GM21786 (cell line): ENCODE results near the gene H3-3A.

Experiments
- ATAC-seq: cut with Tn5 transposase; IDR thresholded peaks from one replicate; pipeline ENCODE4 v1.9.1; 2021; ENCODE audit not compliant: unreplicated experiment

Gene H3-3A

DNA sequence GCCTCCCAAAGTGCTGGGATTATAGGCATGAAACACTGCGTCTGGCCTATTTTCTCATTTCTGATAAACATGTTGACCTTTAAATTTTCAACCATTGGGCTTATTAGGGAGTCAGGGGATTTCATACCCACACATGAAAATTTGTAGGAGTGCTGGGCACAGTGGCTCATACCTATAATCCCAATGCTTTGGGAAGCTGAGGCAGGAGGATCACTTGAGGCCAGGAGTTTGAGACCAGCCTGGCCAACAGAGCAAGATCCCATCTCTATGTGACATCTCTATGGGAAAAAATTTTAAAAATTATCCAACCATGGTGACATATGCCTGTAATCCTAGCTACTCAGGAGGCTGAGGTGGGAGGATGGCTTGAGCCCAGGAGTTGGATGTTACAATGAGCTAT, 10.5 kb upstream of the H3-3A start:
- no peak for ATAC-seq

DNA sequence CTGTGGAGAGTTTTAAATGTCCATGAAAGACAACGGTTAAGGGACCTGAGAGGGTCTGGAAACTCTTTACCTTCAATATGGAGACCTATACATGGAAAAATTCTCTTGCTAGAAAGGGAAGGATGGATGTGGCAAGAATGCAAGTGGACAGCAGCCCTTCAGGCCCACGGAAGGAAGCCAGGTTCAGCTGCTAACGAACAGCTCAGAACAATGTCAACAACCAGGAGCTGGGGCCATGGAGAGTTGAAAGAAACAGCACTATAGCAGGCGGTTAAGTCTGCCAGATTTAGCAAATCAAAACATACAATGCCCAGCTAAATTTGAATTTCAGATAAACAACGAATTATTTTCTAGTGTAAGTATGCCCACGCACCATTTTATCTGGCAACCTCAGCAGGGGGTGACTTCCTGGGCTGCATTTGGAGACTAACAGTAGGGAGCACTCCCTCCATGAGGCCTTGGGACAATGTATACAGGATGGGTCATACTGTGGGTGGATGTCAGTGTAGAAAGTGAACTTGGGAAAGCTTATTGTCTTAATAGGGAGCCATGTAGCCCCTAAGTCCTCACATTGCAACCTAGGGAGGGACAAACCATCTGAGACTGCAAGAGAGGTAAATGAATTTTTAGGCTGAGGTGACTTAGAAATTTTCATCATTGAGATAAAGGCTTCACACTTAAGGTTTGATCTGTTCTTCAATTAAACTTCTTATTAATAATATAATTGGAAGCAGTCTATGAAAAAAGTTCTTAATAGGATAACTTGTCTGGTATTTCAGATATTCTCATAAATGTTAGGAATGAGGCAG, 7.8 kb upstream of the H3-3A start:
- no peak for ATAC-seq

DNA sequence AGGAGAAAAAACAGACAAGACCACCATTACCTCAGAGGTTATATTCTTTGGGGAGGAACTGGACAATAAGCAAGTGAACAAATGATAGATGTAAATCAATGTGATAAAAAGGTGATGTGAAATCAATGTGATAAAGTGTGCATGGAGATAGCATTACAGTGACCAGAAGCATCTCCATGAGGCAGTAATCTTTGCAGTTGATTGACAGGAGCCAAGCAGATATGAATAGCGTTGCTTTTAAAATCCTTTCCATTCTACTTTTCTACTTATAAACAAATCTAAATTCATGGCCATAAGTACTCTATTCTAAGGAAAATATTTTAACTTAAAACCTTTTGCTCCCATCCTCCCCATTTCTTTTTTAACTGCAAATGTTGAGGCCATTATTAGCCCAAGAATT, 2.8 kb upstream of the H3-3A start:
- ATAC-seq = no peak

- no peak for ATAC-seq
Measured at GRCh38 chr1:226060427-226060826, 2.1 kb upstream of the H3-3A start.

DNA sequence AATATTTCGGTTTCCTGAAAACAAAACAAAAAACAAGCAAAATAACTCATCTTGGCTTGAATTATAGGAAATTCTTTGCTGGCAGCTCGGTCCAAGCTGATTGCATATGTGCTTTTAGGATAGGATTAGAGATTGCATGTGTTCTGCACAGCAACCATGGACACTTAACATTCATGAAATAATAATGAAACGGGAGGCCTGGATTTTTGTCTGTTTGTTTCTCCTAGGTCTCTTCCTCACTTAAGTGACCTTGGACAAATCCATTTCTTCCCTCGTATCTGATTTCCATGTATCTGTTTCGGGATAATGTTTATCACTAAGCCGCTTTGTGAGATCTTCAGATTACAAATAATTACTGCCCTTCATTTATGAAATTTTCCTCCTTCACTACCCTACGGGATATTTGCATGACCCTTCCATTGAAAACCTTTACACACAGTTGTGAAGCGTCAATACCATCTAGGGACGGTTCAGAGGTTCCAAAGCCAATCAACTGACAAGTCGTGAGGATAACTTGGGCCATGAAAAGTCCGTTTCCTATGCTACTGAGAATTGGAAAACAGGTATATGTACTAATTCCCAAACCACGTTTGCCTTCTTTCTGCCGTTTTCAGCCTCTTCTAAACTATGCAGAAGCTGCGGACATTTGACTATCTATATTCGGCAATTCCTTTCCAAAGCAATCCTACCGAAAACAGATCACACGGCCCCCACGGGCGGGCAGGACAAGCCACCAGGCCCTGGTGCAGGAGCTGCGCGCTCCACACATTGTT, 1.3 kb upstream of the H3-3A start:
- no peak for ATAC-seq

DNA sequence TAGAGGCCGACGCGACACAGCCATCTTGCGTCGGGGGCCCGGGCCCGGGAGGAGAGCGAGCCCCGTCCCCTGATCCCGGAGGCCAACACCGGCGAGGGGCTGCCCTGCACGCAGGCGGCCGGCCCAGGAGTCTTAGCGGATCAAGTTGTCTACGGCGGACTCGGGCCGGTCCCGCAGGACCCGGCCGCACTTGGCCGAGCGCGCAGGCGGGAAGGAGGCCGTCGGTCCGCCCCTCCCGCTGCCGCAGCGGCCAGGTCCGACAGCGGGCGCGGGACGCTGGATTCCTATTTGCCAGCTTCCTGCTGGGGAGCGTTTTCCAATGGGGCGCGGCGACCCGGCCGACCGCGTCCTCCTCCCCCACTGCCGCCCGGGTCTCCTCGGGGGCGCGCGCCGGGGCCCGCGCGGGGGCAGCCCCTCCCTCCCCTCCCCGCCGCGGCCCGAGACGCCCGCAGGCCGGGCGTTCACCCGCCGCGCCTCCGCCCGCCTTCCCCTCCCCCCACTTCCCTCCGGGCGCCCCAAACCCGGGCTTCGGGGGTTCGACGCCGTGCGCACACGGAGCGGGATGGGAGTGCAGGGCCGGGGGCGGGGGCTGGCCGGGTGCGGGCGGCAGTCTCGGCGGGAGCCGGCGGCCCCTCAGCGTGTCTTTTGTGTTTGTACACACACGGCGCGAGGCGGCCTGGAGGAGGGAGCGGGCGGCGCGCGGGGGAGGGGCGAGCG, 517 bp upstream of the H3-3A start:
- ATAC-seq = peak; percentile 29

DNA sequence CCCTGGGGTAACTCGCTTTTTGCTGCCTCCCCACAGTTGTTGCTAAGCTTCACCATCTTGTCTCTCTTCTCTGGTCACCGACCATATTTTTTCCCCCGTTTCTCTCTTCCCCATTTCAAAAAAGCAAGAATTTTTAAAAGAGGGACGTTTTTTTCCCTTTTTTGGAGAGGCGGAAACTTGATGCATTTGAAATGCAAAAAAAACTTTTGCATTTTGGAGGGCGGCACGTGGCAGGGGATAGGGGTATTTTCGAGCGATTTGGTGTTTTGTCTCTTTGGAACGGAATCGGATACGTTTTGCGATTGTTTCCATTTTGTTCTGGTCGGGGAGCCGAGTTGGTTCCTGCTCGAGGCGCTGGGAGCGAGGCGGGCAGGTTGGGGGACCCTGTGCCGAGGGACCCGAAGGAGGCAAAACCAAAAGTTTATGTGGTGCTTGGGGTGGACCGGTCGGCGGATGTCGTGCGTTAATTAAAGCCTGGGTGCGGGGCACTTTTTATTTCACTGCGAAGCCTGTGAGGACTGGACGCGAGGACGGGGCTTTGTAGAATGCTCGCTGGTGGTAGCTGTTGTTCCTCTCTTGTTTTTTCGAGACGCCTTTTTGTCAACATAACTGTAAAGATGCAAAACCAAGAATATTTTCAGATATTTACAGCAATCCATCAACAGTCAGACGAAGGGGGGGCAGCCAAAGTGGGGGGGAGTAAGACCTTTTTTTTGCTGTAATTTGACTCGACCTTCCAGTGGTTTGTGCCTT, 884 bp downstream of the H3-3A start:
- peak; percentile 5 for ATAC-seq

DNA sequence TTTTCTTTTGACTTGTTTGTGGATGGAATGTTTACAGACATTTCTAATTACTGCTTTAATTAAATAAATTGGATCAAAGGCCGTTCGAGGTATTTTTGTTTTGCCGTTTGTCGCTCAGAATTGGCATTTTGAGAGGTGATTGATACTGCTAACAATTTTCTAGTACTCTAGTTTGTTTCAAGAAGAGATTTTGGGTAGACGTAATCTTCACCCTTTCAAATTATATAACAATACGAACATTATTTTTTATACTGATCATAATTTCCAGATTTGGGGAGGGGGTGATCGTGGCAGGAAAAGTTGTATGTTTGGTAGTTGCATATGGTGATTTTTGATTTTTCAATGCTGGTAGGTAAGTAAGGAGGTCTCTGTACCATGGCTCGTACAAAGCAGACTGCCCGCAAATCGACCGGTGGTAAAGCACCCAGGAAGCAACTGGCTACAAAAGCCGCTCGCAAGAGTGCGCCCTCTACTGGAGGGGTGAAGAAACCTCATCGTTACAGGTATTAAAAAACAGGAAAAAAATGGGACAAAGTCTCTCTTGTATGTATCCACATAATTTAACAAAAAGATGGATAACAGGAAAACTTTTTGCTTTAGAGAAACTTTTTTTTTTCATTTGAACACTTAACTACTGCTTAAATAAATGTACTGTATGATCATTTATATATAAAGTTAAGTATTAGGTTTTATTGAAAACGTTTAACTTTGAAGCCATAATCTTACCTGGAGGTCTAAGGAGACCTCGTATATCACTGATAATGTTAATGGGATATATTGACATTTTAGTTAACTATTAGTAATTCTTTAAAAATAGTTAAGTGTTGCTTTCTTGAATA, 1.7 kb downstream of the H3-3A start:
- ATAC-seq = no peak

DNA sequence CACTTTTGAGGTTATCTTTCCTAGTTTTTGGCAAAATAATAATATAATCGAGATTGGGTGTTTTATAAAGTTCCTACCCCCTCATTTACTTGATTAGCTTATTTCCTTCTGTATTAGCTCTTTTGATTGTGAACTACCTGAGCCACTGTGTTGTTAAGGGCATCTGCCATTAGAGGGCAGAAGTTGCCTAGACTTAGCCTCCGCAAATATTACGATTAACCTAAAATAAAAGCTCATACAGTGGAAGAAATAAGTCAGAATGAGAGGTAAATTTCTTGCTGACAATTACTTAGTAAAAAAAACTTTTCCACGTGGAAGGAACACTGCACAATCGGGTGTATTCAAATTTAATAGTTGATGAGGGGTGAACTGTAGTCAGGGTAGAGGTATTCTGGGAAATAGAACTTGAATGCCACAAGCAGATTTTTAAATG, 2.3 kb downstream of the H3-3A start:
- ATAC-seq = no peak

GRCh38 chr1:226066415-226067078, 4.0 kb downstream of the H3-3A start:
- ATAC-seq = no peak

- no peak for ATAC-seq
Measured at GRCh38 chr1:226069811-226070489, 7.4 kb downstream of the H3-3A start.

DNA sequence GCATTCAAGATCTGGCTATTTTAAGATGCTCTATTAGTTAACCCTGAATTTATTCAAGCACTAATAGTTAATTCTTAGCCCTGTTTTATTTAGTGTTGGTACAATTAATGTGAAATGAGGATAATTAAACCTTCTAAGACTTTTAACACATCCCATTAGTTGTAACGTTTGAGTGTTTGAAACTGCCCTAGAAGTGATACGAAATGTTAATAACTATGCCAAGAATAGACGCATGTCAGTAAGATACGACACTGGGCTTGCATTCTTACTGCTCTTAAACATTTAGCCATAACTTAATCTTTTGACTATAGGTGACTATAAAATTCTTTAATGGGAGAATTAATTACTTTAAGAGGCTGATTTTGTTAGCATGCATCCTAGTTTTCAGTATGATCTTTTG, 9.8 kb downstream of the H3-3A start:
- no peak for ATAC-seq

DNA sequence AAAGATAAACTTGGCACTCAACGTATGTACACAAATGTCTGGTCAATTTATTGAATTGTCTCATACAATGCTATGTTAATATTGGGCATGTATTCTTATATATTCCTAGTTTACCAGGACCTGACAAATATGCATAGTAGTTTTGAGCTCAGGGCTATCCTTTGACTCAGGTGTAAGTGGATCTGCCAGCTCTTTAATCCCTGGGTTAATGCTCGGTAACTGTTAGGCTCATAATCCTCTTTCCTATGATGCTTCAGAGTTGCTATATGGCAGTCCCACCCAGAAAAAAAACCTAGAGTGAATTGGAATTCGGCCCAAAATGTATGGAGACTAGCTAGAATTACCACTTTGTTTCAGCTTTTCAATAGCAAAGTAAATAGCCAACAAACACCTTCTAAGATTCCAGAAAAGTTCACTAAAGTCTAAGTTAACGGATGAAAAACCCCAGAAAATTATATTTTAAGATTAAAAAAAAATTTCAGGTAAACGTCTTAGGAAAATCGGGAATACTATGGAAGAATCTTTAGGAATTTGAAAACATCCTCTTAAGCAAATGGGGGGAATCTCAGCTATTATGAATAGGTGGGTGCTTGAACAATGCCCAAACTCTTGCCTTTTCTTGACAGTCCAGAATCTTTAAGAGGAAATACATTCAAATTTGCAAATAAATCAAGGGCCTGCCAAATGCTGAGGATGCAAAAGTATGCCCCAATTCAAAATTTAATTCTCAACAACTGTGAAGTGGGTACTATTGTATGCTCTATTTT, 10.9 kb downstream of the H3-3A start:
- no peak for ATAC-seq

GRCh38 chr1:226074046-226074445, 11.5 kb downstream of the H3-3A start:
- ATAC-seq = no peak

DNA sequence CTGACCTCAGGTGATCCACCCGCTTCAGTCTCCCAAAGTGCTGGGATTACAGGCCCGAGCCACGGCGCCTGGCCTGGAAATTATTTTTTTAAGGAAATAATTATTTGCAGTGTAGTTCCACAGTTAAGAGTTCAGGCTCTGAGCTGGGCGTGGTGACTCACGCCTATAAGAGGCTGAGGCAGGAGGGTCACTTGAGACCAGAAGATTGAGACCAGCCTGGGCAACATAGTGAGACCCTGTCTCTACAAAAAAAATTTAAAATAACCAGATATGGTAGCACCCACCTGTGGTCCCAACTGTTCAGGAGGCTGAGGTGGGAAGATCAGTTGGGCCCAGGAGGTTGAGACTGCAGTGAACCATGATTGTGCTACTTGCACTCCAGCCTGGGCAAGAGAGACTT, 13.9 kb downstream of the H3-3A start:
- ATAC-seq = no peak

DNA sequence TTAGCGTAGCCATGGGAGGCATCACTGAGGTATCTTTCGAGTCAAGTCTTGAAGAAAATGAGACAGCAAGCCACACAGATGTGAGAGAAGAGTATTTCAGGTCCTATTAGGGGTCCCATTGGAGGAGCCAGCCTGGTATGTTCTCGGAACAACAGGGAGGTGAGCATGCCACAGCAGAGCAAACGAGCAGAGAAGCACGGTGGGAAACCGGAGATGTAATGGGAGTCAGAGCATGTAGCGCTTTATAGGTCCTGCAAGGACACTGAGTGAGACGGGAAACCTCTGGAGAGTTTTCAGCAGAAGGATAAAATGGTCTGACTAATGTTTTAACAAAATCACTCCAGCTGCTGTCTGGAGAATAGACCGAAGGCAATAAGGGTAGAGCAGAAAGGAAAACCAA, 15.9 kb downstream of the H3-3A start:
- no peak for ATAC-seq

DNA sequence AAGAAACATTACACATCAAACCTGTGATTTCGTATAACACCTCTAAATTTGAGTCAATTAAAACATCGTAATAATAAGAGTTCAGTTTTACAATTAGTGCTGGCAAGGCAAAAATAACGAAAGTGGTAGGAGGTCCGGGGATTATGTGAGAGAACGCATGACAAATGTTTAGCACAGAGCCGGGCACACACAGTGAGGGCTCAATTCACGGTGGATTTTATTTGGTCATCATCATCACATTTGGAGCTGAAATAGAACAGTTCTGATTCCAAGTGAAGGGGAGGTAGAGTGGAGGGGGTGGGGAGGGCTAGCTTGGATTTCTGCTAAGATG, 20.0 kb downstream of the H3-3A start:
- ATAC-seq = no peak

GRCh38 chr1:226082959-226083301, 20.4 kb downstream of the H3-3A start:
- peak; percentile 18 for ATAC-seq
